Mucosa of descending colon (tissue), 3 donors: ENCODE data around the gene NUP188. TPM values are rescaled to one million over a fixed set of nuclear protein-coding genes. Genes with fewer than 3 reads are reported as not detected.
"Not testable (repeated sequence)": the region's sequence is repeated elsewhere in the genome, so short reads cannot be mapped to it uniquely, and the experiment has no call there.

Experiments used
- ATAC-seq: fragments of 200-7000 bp; cut with Tn5 transposase; one replicate; pipeline ENCODE4 v1.9.1; 2020; ENCODE audit warnings: mild to moderate bottlenecking, moderate library complexity
- DNase-seq, 3 donors: peaks; one replicate each; pipeline ENCODE4 v3.0.0-alpha.2; 2020
- H3K36me3 ChIP-seq: fragments of 200-600 bp; one replicate; pipeline ENCODE4 v1.8.0; 2021; ENCODE audit warnings: low read depth, mild to moderate bottlenecking
- H3K4me1 ChIP-seq: fragments of 200-600 bp; one replicate; pipeline ENCODE4 v1.8.0; 2021; ENCODE audit warnings: low read depth, mild to moderate bottlenecking
- H3K4me3 ChIP-seq: fragments of 200-600 bp; one replicate; pipeline ENCODE4 v1.8.0; 2021; ENCODE audit warnings: mild to moderate bottlenecking
- H3K9me3 ChIP-seq: fragments of 200-600 bp; one replicate; pipeline ENCODE4 v1.8.0; 2021; ENCODE audit warnings: mild to moderate bottlenecking
- CTCF ChIP-seq: fragments of 200-600 bp; IDR thresholded peaks from one replicate; pipeline ENCODE4 v1.8.0; 2022; ENCODE audit warnings: antibody characterized with exemption, mild to moderate bottlenecking
- intact Hi-C, 2 donors: fragments of 100-400 bp; cut with DNase I in 1 of 2; cut with micrococcal nuclease in 1 of 2; formaldehyde crosslinking; loops; one replicate each; pipeline versions ENCODE4 v1.11.0 to v1.11.1; 2022; cut with DNase I, micrococcal nuclease
- total RNA-seq, 3 donors: library from RNA; stranded (reverse); fragmentation: NEBNext Ultra II Directional in 2 of 3; extraction: Animal tissue kit (Norgen Biotek cat#: 25700) in 2 of 3; gene quantifications; one replicate each; pipeline versions ENCODE4 v1.2.1 to v1.2.4, GENCODE V29; 2021 to 2023
- donor health status: DM: no; HTN: no; CAD: no; lungs with moderate emphysema.
- donor health status: DM: no; HTN: no; CAD: no.
- donor health status: DM: no; HTN: yes; CAD: no.

Gene NUP188
- total RNA-seq, 3 donors from 2014 or later = 24.4 to 36.7 (median 30.4) TPM

- H3K9me3 ChIP-seq = no peaks in the 10 kb centered on the region
- intact Hi-C loops = no loop called here
- DNase-seq = peak in 1 of 3 donors; percentile 29
- H3K4me3 ChIP-seq = no peak overlapping the region
- H3K36me3 ChIP-seq = peaks cover 18% of the 10 kb centered on the region
- no peaks in the 10 kb centered on the region for H3K4me1 ChIP-seq
- TF ChIP-seq CTCF = no peak
- no peak for ATAC-seq
These were observed 54.2 kb downstream of the NUP188 start for GRCh38 chr9:129001504-129002325.

GRCh38 chr9:129002992-129003391, 55.5 kb downstream of the NUP188 start:
- no peak for TF ChIP-seq CTCF
- H3K4me3 ChIP-seq = no peak overlapping the region
- no peak for ATAC-seq
- peaks cover 18% of the 10 kb centered on the region for H3K36me3 ChIP-seq
- intact Hi-C loops = no loop called here
- no peaks in the 10 kb centered on the region for H3K9me3 ChIP-seq
- H3K4me1 ChIP-seq = no peaks in the 10 kb centered on the region
- peak in 1 of 3 donors; percentile 27 for DNase-seq

GRCh38 chr9:129004173-129004572, 56.7 kb downstream of the NUP188 start:
- H3K4me3 ChIP-seq, intact Hi-C loops, DNase-seq, H3K9me3 ChIP-seq, ATAC-seq, H3K4me1 ChIP-seq: not testable (repeated sequence)
- H3K36me3 ChIP-seq = peaks cover 18% of the 10 kb centered on the region

- TF ChIP-seq CTCF = no peak
- Histone ChIP-seq H3K36me3 (peaks cover 8% of the 10 kb centered on the region), H3K4me3 (no peak overlapping the region), H3K4me1 (no peaks in the 10 kb centered on the region), H3K9me3 (no peaks in the 10 kb centered on the region)
- DNase-seq = peak in 1 of 3 donors; percentile 21
- ATAC-seq = no peak
- intact Hi-C loops = no loop called here
These were observed 58.0 kb downstream of the NUP188 start for GRCh38 chr9:129005336-129005997.

- TF ChIP-seq CTCF = peak; percentile 48
- Histone ChIP-seq H3K4me3 (no peak overlapping the region), H3K4me1 (no peaks in the 10 kb centered on the region), H3K36me3 (peaks cover 8% of the 10 kb centered on the region), H3K9me3 (no peaks in the 10 kb centered on the region)
- DNase-seq (peak; percentile 50 to 75 (median 66)), ATAC-seq (peak; percentile 84)
- intact Hi-C loops = no loop called here
These were observed 59.0 kb downstream of the NUP188 start for GRCh38 chr9:129006328-129007034.
